Activated CD4-positive, alpha-beta memory T cell treated with anti-CD3 and anti-CD28 coated beads, Interleukin-2, amount 10 ng/mL, durations not matched to agents 7 days and 5 days (primary cell): ENCODE data around the gene VCAN. TPM values are rescaled to one million over a fixed set of nuclear protein-coding genes. Genes with fewer than 3 reads are reported as not detected.

Experiments
- CTCF ChIA-PET: fragments of 350-600 bp; sonication (Branson Sonifier 250); formaldehyde crosslinking; loops from one replicate; lab custom pipeline; 2021; ENCODE audit warnings: antibody characterized with exemption, inconsistent platforms; lab: Charles Lee
- POLR2A ChIA-PET: fragments of 350-600 bp; sonication (Branson Sonifier 250); formaldehyde crosslinking; loops from one replicate; lab custom pipeline; 2021; ENCODE audit warnings: antibody characterized with exemption; lab: Charles Lee
- DNase-seq: peaks from one replicate; pipeline ENCODE4 v3.0.0-alpha.2; 2020
- H3K27ac Mint-ChIP-seq: one replicate; pipeline ENCODE4 v1.8.0; 2021; ENCODE audit warnings: mild to moderate bottlenecking, mixed read lengths
- H3K27me3 Mint-ChIP-seq: one replicate; pipeline ENCODE4 v1.8.0; 2021; ENCODE audit warnings: mixed read lengths
- H3K36me3 Mint-ChIP-seq: one replicate; pipeline ENCODE4 v1.8.0; 2021; ENCODE audit warnings: low read depth, mixed read lengths
- H3K4me1 Mint-ChIP-seq: one replicate; pipeline ENCODE4 v1.8.0; 2021; ENCODE audit warnings: mixed read lengths
- H3K4me3 Mint-ChIP-seq: one replicate; pipeline ENCODE4 v1.8.0; 2021; ENCODE audit warnings: mild to moderate bottlenecking, mixed read lengths
- H3K9me3 Mint-ChIP-seq: one replicate; pipeline ENCODE4 v1.8.0; 2021; ENCODE audit warnings: mixed read lengths
- total RNA-seq, 2 experiments: library from RNA; stranded (reverse); gene quantifications; one replicate each; pipeline ENCODE4 v1.2.3, GENCODE V29; 2021

The VCAN gene
- total RNA-seq, 2 experiments from 2014 or later = 0.08 to 0.20 TPM

- ChIA-PET POLR2A (no interaction called here), CTCF (no interaction called here)
- DNase-seq = no peak
- Mint-ChIP-seq H3K4me3 (no peak overlapping the region), H3K9me3 (peaks cover 2% of the 10 kb centered on the region), H3K36me3 (no peaks in the 10 kb centered on the region), H3K27ac (no peak overlapping the region), H3K4me1 (no peaks in the 10 kb centered on the region), H3K27me3 (peaks cover 22% of the 10 kb centered on the region)
These were observed 18.7 kb downstream of the VCAN start for GRCh38 chr5:83490203-83490602.

DNA sequence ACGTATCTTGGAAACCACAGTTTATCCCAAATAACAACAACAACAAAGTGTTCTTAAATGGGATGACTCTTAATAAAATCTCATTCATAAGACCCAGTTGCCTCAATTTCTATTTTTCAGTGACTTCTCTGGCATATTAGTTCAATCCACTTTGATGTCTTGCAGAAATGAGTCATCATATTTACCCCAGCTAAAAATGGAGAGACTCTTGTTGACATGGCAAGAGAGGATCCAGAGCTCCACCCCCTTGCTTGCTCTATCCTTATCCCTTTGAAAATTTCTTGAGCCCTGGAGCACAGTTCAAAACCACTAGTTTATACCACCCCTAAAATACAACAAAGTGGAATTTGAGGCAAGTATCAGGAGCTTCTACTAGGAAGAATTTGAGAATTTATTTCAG lies 20.8 kb downstream of the VCAN start:
- Mint-ChIP-seq H3K27ac (no peak overlapping the region), H3K27me3 (peaks cover 15% of the 10 kb centered on the region), H3K4me3 (no peak overlapping the region), H3K36me3 (no peaks in the 10 kb centered on the region), H3K9me3 (no peaks in the 10 kb centered on the region), H3K4me1 (no peaks in the 10 kb centered on the region)
- CTCF ChIA-PET = no interaction called here
- POLR2A ChIA-PET = no interaction called here
- no peak for DNase-seq

GRCh38 chr5:83493644-83494043 lies 22.1 kb downstream of the VCAN start:
- no peak overlapping the region for H3K4me3 Mint-ChIP-seq
- ChIA-PET CTCF (no interaction called here), POLR2A (no interaction called here)
- no peaks in the 10 kb centered on the region for H3K4me1 Mint-ChIP-seq
- no peak overlapping the region for H3K27ac Mint-ChIP-seq
- no peaks in the 10 kb centered on the region for H3K9me3 Mint-ChIP-seq
- H3K36me3 Mint-ChIP-seq = no peaks in the 10 kb centered on the region
- peaks cover 15% of the 10 kb centered on the region for H3K27me3 Mint-ChIP-seq
- DNase-seq = no peak

DNA sequence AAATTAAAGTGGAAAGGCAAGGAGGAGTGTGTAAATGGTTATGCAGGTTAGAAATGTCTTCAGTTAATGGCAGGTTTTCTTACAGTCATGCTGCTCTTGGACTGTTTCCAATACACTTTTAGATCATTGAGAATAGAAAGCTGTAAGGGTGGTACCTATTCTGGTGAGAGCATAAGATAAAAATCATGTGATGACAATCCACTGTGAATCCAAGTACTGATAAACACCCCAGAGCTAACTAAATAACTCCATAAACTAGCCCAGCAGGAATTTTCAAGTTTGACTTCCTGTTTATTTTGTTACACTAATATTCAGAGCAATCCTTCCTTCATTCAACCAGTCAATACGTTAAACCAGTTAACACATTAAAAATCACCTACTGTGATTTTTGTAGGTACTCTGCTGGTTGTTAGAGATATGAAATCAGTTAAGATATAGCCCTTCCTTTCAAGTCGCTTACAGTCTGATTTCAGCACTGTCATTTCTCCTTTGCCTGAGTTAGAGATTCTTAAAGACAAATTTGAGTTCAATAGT lies 22.6 kb downstream of the VCAN start:
- ChIA-PET CTCF (no interaction called here), POLR2A (no interaction called here)
- H3K36me3 Mint-ChIP-seq = no peaks in the 10 kb centered on the region
- DNase-seq = no peak
- no peaks in the 10 kb centered on the region for H3K4me1 Mint-ChIP-seq
- no peak overlapping the region for H3K27ac Mint-ChIP-seq
- peaks cover 14% of the 10 kb centered on the region for H3K27me3 Mint-ChIP-seq
- no peak overlapping the region for H3K4me3 Mint-ChIP-seq
- no peaks in the 10 kb centered on the region for H3K9me3 Mint-ChIP-seq

- ChIA-PET POLR2A (interaction anchor here (0.9 kb wide), 1 partner anchor 8 kb away, joined by 3 read pairs; no protein-coding TSS in a partner anchor), CTCF (no interaction called here)
- Mint-ChIP-seq H3K4me1 (no peaks in the 10 kb centered on the region), H3K9me3 (no peaks in the 10 kb centered on the region), H3K27ac (no peak overlapping the region), H3K27me3 (peaks cover 11% of the 10 kb centered on the region), H3K4me3 (no peak overlapping the region), H3K36me3 (no peaks in the 10 kb centered on the region)
- DNase-seq = no peak
These were observed 23.1 kb downstream of the VCAN start for GRCh38 chr5:83494666-83495065.

DNA sequence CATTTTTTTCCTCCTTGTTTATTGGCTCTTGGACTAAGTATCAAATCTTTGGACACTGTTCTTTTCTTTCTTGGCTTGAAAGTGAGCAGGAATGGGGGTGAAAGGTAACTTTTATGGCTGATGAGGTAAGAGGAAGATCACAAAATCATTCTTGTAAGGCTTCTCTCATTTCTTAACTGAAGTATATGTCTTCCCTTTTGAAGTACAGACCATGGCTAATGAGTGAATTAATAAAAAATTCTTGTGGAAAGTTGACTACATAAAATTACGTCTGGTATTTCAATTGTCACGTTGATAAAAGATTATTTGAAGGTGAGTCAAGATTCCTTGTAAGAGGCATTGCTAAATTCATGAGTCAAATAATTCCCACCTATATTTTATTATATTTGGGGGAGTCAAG lies 25.1 kb downstream of the VCAN start:
- Mint-ChIP-seq H3K9me3 (no peaks in the 10 kb centered on the region), H3K4me3 (no peak overlapping the region), H3K4me1 (no peaks in the 10 kb centered on the region), H3K27ac (no peak overlapping the region), H3K36me3 (no peaks in the 10 kb centered on the region), H3K27me3 (peaks cover 7% of the 10 kb centered on the region)
- ChIA-PET POLR2A (no interaction called here), CTCF (no interaction called here)
- DNase-seq = no peak

- ChIA-PET POLR2A (no interaction called here), CTCF (no interaction called here)
- no peaks in the 10 kb centered on the region for H3K36me3 Mint-ChIP-seq
- H3K27me3 Mint-ChIP-seq = peaks cover 8% of the 10 kb centered on the region
- H3K27ac Mint-ChIP-seq = no peak overlapping the region
- no peak overlapping the region for H3K4me3 Mint-ChIP-seq
- no peaks in the 10 kb centered on the region for H3K9me3 Mint-ChIP-seq
- DNase-seq = no peak
- no peaks in the 10 kb centered on the region for H3K4me1 Mint-ChIP-seq
These were observed 27.0 kb downstream of the VCAN start for GRCh38 chr5:83498585-83498984.

- Mint-ChIP-seq H3K36me3 (no peaks in the 10 kb centered on the region), H3K27ac (no peak overlapping the region), H3K27me3 (peaks cover 7% of the 10 kb centered on the region), H3K4me1 (no peaks in the 10 kb centered on the region), H3K9me3 (no peaks in the 10 kb centered on the region), H3K4me3 (no peak overlapping the region)
- no peak for DNase-seq
- CTCF ChIA-PET = no interaction called here
- POLR2A ChIA-PET = interaction anchor here (0.7 to 1.2 kb wide), 2 partner anchors 9 kb away, joined by 3 read pairs; no protein-coding TSS in a partner anchor
These were observed 32.1 kb downstream of the VCAN start for GRCh38 chr5:83503662-83504061.

GRCh38 chr5:83507431-83507830 lies 35.9 kb downstream of the VCAN start:
- Mint-ChIP-seq H3K36me3 (no peaks in the 10 kb centered on the region), H3K27me3 (peaks cover 1% of the 10 kb centered on the region), H3K4me1 (no peaks in the 10 kb centered on the region), H3K9me3 (no peaks in the 10 kb centered on the region), H3K4me3 (no peak overlapping the region), H3K27ac (no peak overlapping the region)
- no peak for DNase-seq
- ChIA-PET CTCF (no interaction called here), POLR2A (no interaction called here)

DNA sequence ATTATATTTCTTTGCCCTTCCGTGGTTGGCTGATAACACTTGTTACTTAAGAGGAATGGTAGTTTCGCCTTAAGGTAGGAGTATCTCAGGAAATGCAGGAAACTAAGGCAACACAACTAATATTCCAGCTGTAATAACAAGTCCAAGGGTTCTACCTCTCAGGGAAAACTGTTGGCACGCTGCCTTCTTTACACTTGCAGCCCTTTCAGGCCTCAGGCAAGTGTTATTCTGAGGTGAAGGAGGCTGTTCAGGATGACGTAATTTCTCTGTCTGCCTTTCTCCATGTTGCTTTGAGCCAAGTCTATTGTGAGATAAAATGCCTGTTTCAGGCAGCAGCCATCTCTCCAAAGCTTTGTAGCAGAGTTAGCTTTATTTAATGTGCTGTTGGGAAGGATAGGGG lies 38.0 kb downstream of the VCAN start:
- Mint-ChIP-seq H3K36me3 (no peaks in the 10 kb centered on the region), H3K4me1 (no peaks in the 10 kb centered on the region), H3K27me3 (peaks cover 3% of the 10 kb centered on the region), H3K4me3 (no peak overlapping the region), H3K27ac (no peak overlapping the region), H3K9me3 (no peaks in the 10 kb centered on the region)
- CTCF ChIA-PET = no interaction called here
- POLR2A ChIA-PET = no interaction called here
- DNase-seq = no peak

DNA sequence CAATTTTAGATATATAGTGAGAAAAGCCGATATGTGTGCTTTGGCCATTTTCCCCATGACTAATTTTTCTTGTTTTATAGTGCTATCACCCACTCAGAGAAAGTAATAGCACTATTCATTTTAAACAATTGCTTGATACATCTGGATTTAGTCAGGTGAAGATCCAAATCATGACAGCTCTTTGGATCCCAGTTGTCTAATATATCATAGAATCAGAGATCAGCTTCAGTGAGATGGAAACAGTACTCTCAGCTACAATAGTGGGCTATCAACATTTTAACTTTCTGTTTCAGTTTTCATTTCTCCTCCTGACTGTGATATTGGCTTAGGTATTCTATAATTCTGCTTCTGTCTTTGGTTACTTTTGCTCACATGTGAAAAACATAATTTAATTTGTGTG lies 38.7 kb downstream of the VCAN start:
- Mint-ChIP-seq H3K4me3 (no peak overlapping the region), H3K27ac (no peak overlapping the region), H3K9me3 (no peaks in the 10 kb centered on the region), H3K36me3 (no peaks in the 10 kb centered on the region), H3K4me1 (no peaks in the 10 kb centered on the region), H3K27me3 (peaks cover 3% of the 10 kb centered on the region)
- no peak for DNase-seq
- ChIA-PET POLR2A (no interaction called here), CTCF (no interaction called here)

DNA sequence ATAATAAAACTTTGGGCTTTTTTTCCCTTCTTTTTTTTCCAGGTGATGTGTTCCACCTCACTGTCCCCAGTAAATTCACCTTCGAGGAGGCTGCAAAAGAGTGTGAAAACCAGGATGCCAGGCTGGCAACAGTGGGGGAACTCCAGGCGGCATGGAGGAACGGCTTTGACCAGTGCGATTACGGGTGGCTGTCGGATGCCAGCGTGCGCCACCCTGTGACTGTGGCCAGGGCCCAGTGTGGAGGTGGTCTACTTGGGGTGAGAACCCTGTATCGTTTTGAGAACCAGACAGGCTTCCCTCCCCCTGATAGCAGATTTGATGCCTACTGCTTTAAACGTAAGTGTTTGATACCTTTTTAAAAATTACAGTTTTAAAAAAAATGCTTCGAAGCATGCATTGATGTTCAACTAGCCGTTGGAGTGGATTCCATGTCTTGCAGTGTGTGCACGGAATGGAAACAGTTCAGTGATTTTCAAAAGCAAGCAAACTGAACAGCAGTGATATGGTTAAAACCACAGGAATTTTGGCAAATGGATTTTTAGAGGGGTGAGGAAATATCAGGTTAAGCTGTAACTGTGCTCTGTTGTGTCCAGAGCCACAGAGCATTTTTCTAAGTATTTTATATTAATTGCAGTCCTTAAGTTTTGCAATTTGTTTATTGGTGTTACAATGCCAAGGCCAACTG lies 40.7 kb downstream of the VCAN start:
- H3K4me1 Mint-ChIP-seq = no peaks in the 10 kb centered on the region
- no peaks in the 10 kb centered on the region for H3K9me3 Mint-ChIP-seq
- H3K27ac Mint-ChIP-seq = no peak overlapping the region
- DNase-seq = no peak
- peaks cover 3% of the 10 kb centered on the region for H3K27me3 Mint-ChIP-seq
- no peaks in the 10 kb centered on the region for H3K36me3 Mint-ChIP-seq
- ChIA-PET POLR2A (no interaction called here), CTCF (no interaction called here)
- no peak overlapping the region for H3K4me3 Mint-ChIP-seq

GRCh38 chr5:83513081-83513480 lies 41.5 kb downstream of the VCAN start:
- DNase-seq = no peak
- Mint-ChIP-seq H3K36me3 (no peaks in the 10 kb centered on the region), H3K9me3 (no peaks in the 10 kb centered on the region), H3K4me3 (no peak overlapping the region), H3K27ac (no peak overlapping the region), H3K4me1 (no peaks in the 10 kb centered on the region), H3K27me3 (peaks cover 5% of the 10 kb centered on the region)
- ChIA-PET CTCF (no interaction called here), POLR2A (interaction anchor here (0.5 kb wide), 1 partner anchor 9 kb away, joined by 3 read pairs; no protein-coding TSS in a partner anchor)

DNA sequence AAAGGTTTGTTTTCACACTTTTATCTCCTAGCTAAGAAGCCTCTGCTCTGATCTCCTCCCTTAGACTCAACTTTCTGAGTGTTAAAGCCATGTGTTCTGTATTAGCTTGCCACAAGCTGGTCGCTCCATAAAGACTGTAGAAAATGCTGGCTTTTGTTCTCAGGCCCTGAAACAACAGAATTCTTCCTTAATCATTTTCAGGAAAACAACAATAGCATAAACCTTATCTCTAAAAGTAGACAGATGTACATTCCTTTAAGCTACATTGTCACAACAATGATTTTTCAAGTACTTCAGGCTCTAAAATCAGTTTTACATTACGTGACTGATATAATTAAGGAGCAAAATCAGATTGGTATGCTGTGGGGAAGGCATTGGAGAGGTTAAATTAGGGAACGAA lies 41.9 kb downstream of the VCAN start:
- POLR2A ChIA-PET = no interaction called here
- peaks cover 5% of the 10 kb centered on the region for H3K27me3 Mint-ChIP-seq
- no peaks in the 10 kb centered on the region for H3K9me3 Mint-ChIP-seq
- no peaks in the 10 kb centered on the region for H3K36me3 Mint-ChIP-seq
- CTCF ChIA-PET = no interaction called here
- DNase-seq = no peak
- H3K4me3 Mint-ChIP-seq = no peak overlapping the region
- no peak overlapping the region for H3K27ac Mint-ChIP-seq
- H3K4me1 Mint-ChIP-seq = no peaks in the 10 kb centered on the region
